HG02943 (cell line): ENCODE measurements around the gene FEV.

Source experiments
- ATAC-seq: cut with Tn5 transposase; IDR thresholded peaks from one replicate; pipeline ENCODE4 v1.9.1; 2021; ENCODE audit warnings: mild to moderate bottlenecking, low read depth, moderate library complexity; ENCODE audit not compliant: unreplicated experiment

Gene FEV

DNA sequence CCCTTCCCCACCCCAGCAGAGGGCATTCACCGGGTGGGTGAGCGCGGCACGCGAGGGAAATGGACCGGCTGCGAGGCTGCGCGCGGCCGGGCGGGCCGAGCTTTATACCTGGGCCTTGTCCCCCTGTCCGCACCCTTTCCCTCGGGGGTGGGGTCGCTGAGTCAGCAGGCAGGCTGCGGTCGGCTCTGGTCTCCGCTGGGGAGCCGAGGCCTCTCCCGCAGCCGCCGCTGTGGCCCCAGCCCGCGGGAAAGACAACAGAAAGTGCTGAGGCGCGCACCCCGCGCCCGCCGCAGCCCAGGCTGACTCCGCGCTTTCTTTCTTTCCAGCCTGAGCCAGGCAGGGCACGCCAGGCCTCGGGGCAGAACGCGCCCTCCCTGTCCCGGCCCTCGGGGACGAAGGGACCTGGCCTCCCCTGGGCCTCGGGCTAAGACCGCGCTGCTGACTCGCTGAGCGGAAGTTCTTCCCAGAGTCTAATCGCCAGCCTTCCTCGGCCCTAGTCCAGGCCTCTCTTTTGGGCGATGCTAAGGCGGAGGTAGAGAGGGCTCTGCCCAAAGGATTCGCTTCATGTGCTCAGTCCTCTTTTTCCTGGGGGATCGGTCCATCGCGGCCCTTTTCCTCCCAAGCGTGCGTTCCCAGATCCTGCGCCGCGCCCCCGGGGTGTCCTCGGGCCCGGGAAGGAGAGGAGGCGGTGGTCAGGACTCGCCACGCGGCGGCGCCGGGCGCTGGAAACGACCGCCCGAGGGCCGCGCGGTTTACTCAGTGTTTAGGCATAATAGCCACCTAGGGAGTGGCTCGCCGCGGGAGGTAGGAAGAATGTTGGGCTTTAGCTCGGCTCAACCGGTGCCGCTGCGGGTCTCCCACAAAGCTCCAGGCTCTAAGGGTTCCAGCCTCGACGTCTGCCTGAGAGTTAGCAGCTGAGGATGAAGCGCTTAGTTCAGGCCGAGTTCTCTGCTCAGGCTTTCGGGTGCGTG lies 8.6 kb upstream of the FEV start, which contains the start of gene CRYBA2:
TSS of gene CRYBA2 (minus strand) at position 78 of the 971 bp plus-strand sequence. CDS start 246 bp downstream, outside the sequence.
- ATAC-seq: no peak

- ATAC-seq: no peak
Measured at GRCh38 chr2:218992703-218993344, 7.8 kb upstream of the FEV start.

DNA sequence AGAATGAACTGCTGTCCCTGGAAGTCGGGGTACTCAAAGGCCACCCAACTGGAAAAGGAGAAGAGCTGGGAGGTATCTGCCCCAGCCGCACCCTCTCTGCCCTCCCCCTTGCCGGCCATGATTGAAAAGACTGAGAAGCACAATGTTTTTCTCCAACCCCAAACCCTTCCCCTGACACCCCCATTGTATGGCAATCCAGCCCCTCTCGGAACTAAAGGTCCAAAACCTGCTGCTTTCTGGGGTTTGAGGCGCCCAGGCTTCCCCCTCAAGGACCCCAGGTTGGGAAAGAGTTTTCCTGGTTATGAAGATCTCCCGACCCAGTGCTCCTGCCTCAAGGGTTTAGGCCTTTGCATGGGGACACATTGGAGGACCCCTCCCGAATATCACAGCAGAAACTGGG lies 7.2 kb upstream of the FEV start:
- no peak for ATAC-seq

- ATAC-seq: no peak
Measured at GRCh38 chr2:218991674-218992168, 6.7 kb upstream of the FEV start.

- no peak for ATAC-seq
Measured at GRCh38 chr2:218990612-218991011, 5.6 kb upstream of the FEV start.

DNA sequence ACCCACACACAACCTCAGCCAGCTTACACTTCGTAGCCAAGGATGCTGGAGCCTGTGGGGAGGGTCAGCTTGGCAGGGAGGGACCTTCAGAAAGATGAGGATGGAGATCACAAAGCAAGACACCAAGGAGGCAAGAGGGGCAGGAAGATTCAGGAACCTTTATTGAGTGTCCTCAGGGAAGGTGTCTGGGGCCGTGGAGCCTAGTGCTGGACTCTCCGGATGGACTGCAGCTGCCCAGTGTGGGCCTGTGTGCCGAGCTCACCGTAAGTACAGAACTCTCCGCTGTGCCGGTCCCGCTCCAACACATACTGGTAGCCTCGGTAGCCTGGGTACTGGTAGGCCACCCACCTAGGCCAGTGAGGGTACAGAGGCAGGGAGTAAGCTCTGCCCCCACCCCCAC lies 5.1 kb upstream of the FEV start:
- ATAC-seq: no peak

DNA sequence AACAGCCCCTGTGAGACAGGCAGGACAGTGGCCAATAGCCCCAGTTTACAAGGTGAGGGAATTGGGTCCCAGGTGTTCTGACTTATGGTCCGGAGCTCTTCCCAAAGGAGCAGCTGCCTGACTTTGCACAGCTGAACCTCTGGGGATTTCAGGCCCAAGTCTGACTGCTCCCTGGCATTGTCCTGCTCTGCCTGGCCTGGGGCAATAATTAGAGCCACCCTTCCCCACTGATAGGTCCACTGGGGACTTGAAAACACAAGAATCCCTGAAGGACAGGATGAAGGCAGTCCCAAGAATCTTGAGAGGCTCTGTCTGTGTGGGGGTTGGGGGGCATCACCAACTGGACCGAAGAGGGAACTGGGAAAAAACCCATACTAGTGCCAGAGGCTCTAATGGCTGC lies 3.7 kb upstream of the FEV start:
- ATAC-seq: no peak

GRCh38 chr2:218988164-218988563 lies 3.2 kb upstream of the FEV start:
- no peak for ATAC-seq

GRCh38 chr2:218986148-218986761 lies 1.3 kb upstream of the FEV start:
- no peak for ATAC-seq

DNA sequence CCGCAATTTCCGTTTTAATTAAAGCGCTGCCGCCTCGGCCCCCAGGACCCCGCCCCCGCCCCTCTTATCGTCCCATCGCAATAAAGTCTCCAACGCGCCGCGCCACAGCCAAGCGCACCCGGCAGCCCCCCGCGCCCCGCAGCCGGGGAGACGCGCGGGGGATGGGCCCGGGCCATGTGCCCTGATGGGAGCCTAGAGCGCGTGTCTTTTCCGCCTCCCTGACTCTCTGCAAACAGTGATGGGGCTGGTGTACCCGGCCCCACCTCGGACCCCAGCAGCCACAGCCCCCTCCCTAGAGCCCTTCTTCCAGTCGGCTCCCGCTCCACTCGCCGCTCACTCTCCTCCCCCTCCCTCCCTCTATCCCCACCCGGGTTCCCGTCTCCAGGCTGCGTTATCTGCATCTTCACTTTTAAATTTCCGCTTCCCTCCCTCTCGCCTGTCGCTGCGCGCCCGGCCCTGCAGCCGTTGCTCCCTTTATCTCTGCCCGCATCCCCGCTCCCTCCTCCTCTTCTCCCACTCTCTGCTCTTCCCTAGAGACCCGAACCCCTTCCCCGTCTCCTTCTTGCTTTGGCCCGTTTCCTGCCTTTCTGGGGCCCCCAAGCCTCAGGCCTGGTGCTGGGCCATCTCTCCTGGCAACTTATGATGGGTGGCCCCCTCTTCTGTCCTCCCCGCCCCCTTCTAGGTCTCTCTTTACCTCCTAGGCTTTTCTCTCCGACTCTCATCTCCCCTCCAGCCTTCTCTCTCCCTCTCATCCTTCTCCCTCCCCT lies 524 bp upstream of the FEV start:
- ATAC-seq: no peak

- no peak for ATAC-seq
Measured at GRCh38 chr2:218984239-218985020, 554 bp downstream of the FEV start.

GRCh38 chr2:218983934-218984238 lies 1.1 kb downstream of the FEV start:
- ATAC-seq: no peak

DNA sequence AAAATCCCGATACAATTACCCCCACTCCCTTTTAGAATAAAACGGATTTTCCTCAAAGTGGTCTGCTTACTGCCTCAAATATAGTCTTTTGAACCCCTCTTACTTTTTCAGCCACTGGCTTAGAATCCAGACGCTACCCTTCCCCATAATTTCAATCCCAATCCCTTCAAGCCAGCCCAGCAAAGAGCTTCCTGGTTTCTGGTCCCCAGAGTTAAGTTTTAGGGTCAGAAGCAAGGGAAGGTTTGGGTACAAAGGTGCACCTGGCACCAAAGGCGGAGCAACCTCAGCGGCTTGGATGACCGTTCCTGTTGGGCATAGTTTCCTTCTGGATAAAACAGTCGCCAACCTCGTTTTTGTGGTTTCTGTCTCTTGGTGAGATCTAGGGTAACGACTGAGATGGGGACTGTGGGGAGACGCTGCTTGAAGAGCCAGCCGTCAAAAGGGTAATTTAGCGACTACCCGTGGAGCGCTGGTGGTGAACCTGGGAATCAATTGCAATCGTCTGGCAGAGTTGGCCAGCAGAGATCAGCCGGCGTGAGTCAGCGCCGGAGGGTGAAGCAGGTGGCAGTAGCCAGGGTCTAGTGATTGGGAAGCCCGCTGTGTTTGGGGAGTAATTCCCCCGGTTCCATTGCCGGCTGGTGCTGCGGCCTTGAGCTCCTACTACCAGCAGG lies 1.6 kb downstream of the FEV start:
- no peak for ATAC-seq

- ATAC-seq: no peak
Measured at GRCh38 chr2:218982586-218983262, 2.3 kb downstream of the FEV start.

GRCh38 chr2:218981881-218982585 lies 3.0 kb downstream of the FEV start:
- ATAC-seq: no peak

DNA sequence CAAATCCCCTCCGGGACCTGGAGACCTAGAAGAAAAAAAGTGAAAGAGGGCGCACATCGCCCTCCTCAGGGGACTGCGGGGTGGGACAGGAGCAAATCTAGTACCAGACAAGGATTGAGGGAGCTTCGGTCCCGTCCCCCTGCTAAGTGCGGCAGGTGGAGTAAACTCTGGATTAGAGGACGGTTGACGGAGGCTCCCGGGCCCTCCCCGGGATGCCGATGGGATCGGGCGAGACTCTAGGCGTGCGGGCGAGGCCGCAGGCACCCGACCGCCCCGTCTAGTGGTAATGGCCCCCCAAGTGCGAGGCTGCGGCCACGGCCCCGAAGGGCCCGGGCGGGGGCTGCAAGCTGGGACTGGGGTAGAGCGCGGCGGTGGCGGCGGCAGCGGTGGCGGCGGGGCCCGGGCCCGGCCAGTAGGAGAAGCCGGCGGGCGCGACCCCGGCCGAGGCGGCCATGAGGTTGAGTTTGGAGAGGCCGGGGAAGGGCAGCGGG lies 3.5 kb downstream of the FEV start:
- no peak for ATAC-seq

- no peak for ATAC-seq
Measured at GRCh38 chr2:218980735-218981389, 4.1 kb downstream of the FEV start.
